H9 (cell line): ENCODE data around the gene MRPL20. TPM values are rescaled to one million over a fixed set of nuclear protein-coding genes. Genes with fewer than 3 reads are reported as not detected.

Experiments used
- DNase-seq: peaks from one replicate; pipeline ENCODE4 v3.0.0-alpha.2; 2017
- H2AFZ ChIP-seq: one replicate; pipeline ENCODE4 v1.6.1; 2013; ENCODE audit warnings: mild to moderate bottlenecking, low read length, control low read depth, moderate library complexity
- H2AK5ac ChIP-seq: 2 replicates; pipeline ENCODE4 v1.6.1; 2013; ENCODE audit warnings: low read length, control low read depth, mixed read lengths; ENCODE audit not compliant: insufficient read length
- H2BK120ac ChIP-seq: one replicate; pipeline ENCODE4 v1.6.1; 2013; ENCODE audit warnings: low read depth, mild to moderate bottlenecking, low read length, control low read depth, inconsistent platforms; ENCODE audit not compliant: poor library complexity, severe bottlenecking
- H2BK12ac ChIP-seq: 2 replicates; pipeline ENCODE4 v1.6.1; 2013; ENCODE audit warnings: low read length, control low read depth, mixed read lengths, low read depth; ENCODE audit not compliant: insufficient read length
- H2BK15ac ChIP-seq: 2 replicates; pipeline ENCODE4 v1.6.1; 2013; ENCODE audit warnings: low read depth, low read length, control low read depth
- H2BK20ac ChIP-seq: one replicate; pipeline ENCODE4 v1.6.1; 2013; ENCODE audit warnings: low read depth, mild to moderate bottlenecking, low read length, control low read depth, inconsistent platforms; ENCODE audit not compliant: poor library complexity, severe bottlenecking
- H2BK5ac ChIP-seq: 2 replicates; pipeline ENCODE4 v1.6.1; 2013; ENCODE audit warnings: low read length, control low read depth, mixed read lengths; ENCODE audit not compliant: insufficient read length
- H3K14ac ChIP-seq: 2 replicates; pipeline ENCODE4 v1.6.1; 2013; ENCODE audit warnings: low read length, control low read depth; ENCODE audit not compliant: insufficient read depth
- H3K18ac ChIP-seq: 2 replicates; pipeline ENCODE4 v1.6.1; 2013; ENCODE audit warnings: low read depth, mild to moderate bottlenecking, mixed read lengths, low read length, control low read depth; ENCODE audit not compliant: insufficient read length
- H3K23ac ChIP-seq: 2 replicates; pipeline ENCODE4 v1.6.1; 2013; ENCODE audit warnings: low read length, control low read depth, mixed read lengths, low read depth; ENCODE audit not compliant: insufficient read length
- H3K23me2 ChIP-seq: 2 replicates; pipeline ENCODE4 v1.6.1; 2013; ENCODE audit warnings: low read depth, mild to moderate bottlenecking, mixed read lengths, low read length, control low read depth; ENCODE audit not compliant: insufficient read length, poor library complexity, severe bottlenecking
- H3K27ac ChIP-seq: 2 replicates; pipeline ENCODE4 v1.5.1; 2013; ENCODE audit warnings: low read length, control low read depth, mixed read lengths, low read depth; ENCODE audit not compliant: insufficient read length
- H3K27me3 ChIP-seq: 2 replicates; pipeline ENCODE4 v1.6.1; 2013; ENCODE audit warnings: low read length, control low read depth, inconsistent platforms; ENCODE audit not compliant: insufficient read depth
- H3K4ac ChIP-seq: 2 replicates; pipeline ENCODE4 v1.6.1; 2013; ENCODE audit warnings: low read depth, mild to moderate bottlenecking, control low read depth, inconsistent platforms, low read length, moderate library complexity
- H3K4me1 ChIP-seq: 2 replicates; pipeline ENCODE4 v1.6.1; 2013; ENCODE audit warnings: low read length, control low read depth, inconsistent platforms; ENCODE audit not compliant: insufficient read depth
- H3K4me2 ChIP-seq: 2 replicates; pipeline ENCODE4 v1.6.1; 2013; ENCODE audit warnings: low read length, control low read depth, mixed read lengths; ENCODE audit not compliant: insufficient read length, insufficient read depth
- H3K56ac ChIP-seq: 2 replicates; pipeline ENCODE4 v1.6.1; 2013; ENCODE audit warnings: low read depth, mild to moderate bottlenecking, mixed read lengths, low read length, control low read depth; ENCODE audit not compliant: insufficient read length
- H3K79me1 ChIP-seq: 2 replicates; pipeline ENCODE4 v1.6.1; 2013; ENCODE audit warnings: low read depth, mild to moderate bottlenecking, moderate library complexity, low read length, control low read depth, inconsistent platforms; ENCODE audit not compliant: insufficient read depth, poor library complexity, severe bottlenecking
- H3K79me2 ChIP-seq: 2 replicates; pipeline ENCODE4 v1.6.1; 2013; ENCODE audit warnings: low read length, control low read depth, inconsistent platforms; ENCODE audit not compliant: insufficient read depth
- H3K9ac ChIP-seq: 2 replicates; pipeline ENCODE4 v1.6.1; 2013; ENCODE audit warnings: low read length, control low read depth, mixed read lengths; ENCODE audit not compliant: insufficient read length; ENCODE audit errors: extremely low read depth
- H3K9me3 ChIP-seq: one replicate; pipeline ENCODE4 v1.6.1; 2013; ENCODE audit warnings: low read depth, low read length, inconsistent platforms; ENCODE audit not compliant: control insufficient read depth
- H3T11ph ChIP-seq: one replicate; pipeline ENCODE4 v1.6.1; 2013; ENCODE audit warnings: mild to moderate bottlenecking, low read length, control low read depth, inconsistent platforms
- H4K20me1 ChIP-seq: one replicate; pipeline ENCODE4 v1.6.1; 2013; ENCODE audit not compliant: control insufficient read depth, insufficient read length, insufficient read depth
- H4K5ac ChIP-seq: 2 replicates; pipeline ENCODE4 v1.6.1; 2013; ENCODE audit warnings: low read depth, mild to moderate bottlenecking, mixed read lengths, low read length, control low read depth; ENCODE audit not compliant: insufficient read length
- H4K8ac ChIP-seq: replicated peaks from 2 replicates; pipeline ENCODE4 v1.6.1; 2013; ENCODE audit warnings: low read length, control low read depth, mixed read lengths, low read depth; ENCODE audit not compliant: insufficient read length
- H4K91ac ChIP-seq: 2 replicates; pipeline ENCODE4 v1.6.1; 2013; ENCODE audit warnings: low read depth, mild to moderate bottlenecking, moderate library complexity, mixed read lengths, low read length, control low read depth; ENCODE audit not compliant: insufficient read length
- H3K27ac Mint-ChIP-seq, 3 experiments: 2 replicates in 2 of 3; 3 replicates in 1 of 3; pipeline ENCODE4 v1.8.0; 2020 to 2021; ENCODE audit warnings: mixed read lengths in 3 of 3, mild to moderate bottlenecking in 1 of 3, moderate library complexity in 1 of 3
- H3K27me3 Mint-ChIP-seq: 2 replicates; pipeline ENCODE4 v1.8.0; 2021; ENCODE audit warnings: low read depth, mild to moderate bottlenecking, moderate library complexity, mixed read lengths
- H3K36me3 Mint-ChIP-seq, 3 experiments: 2 replicates in 2 of 3; 3 replicates in 1 of 3; pipeline ENCODE4 v1.8.0; 2020 to 2021; ENCODE audit warnings: low read depth in 3 of 3, mixed read lengths in 3 of 3; ENCODE audit not compliant: insufficient read depth in 1 of 3
- H3K4me1 Mint-ChIP-seq, 2 experiments: 2 replicates each; pipeline ENCODE4 v1.8.0; 2020; ENCODE audit warnings: mixed read lengths in 2 of 2
- H3K4me3 Mint-ChIP-seq, 2 experiments: 2 replicates in 1 of 2; 3 replicates in 1 of 2; pipeline ENCODE4 v1.8.0; 2020 to 2021; ENCODE audit warnings: mild to moderate bottlenecking in 2 of 2, mixed read lengths in 2 of 2, moderate library complexity in 1 of 2
- H3K9me3 Mint-ChIP-seq, 2 experiments: 2 replicates in 1 of 2; 3 replicates in 1 of 2; pipeline ENCODE4 v1.8.0; 2020; ENCODE audit warnings: mild to moderate bottlenecking in 2 of 2, mixed read lengths in 2 of 2, moderate library complexity in 1 of 2
- CTCF ChIP-seq: fragments of 200-600 bp; sonication (generic); conservative IDR thresholded peaks from 3 replicates; pipeline ENCODE4 v1.8.0; 2021; ENCODE audit warnings: antibody characterized with exemption, mild to moderate bottlenecking
- WGBS: extraction: QIAGEN DNeasy Blood & Tissue Kit; methylation state at CpG from one replicate; pipeline ENCODE4 v1.1.7; 2013; ENCODE audit warnings: missing lambda C conversion rate, low lambda C conversion rate, mixed read lengths; ENCODE audit not compliant: insufficient read length; ENCODE audit errors: extremely low coverage; 5-methylcytosine and 5-hydroxymethylcytosine counted together
- total RNA-seq: library from RNA; stranded (reverse); gene quantifications from 2 replicates; pipeline ENCODE4 v1.2.1, GENCODE V29; 2021

MRPL20 gene
- total RNA-seq, 1 experiment from 2014 or later = 162 TPM

GRCh38 chr1:1420654-1421141, 13.6 kb upstream of the MRPL20 start:
- H4K91ac ChIP-seq = no peak overlapping the region
- H3K27me3 ChIP-seq = no peaks in the 10 kb centered on the region
- Mint-ChIP-seq H3K4me3 (no peak overlapping the region), H3K36me3 (no peaks in the 10 kb centered on the region; a peak in 2 of 7 replicates), H3K9me3 (no peaks in the 10 kb centered on the region), H3K4me1 (peaks cover 36 to 55% of the 10 kb centered on the region in 2 experiments), H3K27ac (no peak overlapping the region), H3K27me3 (no peaks in the 10 kb centered on the region)
- H3K23me2 ChIP-seq = peaks cover under 1% of the 10 kb centered on the region
- no peaks in the 10 kb centered on the region for H4K20me1 ChIP-seq
- H3K4me1 ChIP-seq = peaks cover 5% of the 10 kb centered on the region; the same call in 1 of the 2 replicates
- H3T11ph ChIP-seq = no peak overlapping the region
- no peak overlapping the region for H4K8ac ChIP-seq
- H3K18ac ChIP-seq = no peak overlapping the region
- H3K23ac ChIP-seq = no peak overlapping the region
- H2AFZ ChIP-seq = no peak overlapping the region
- TF ChIP-seq CTCF = no peak
- DNase-seq = peak; percentile 34
- H3K4ac ChIP-seq = no peak overlapping the region
- H3K4me2 ChIP-seq = no peak overlapping the region
- H2BK5ac ChIP-seq = no peak overlapping the region
- no CpG with 5 or more reads among the region's 12 CpGs for WGBS
- H2BK120ac ChIP-seq = no peak overlapping the region
- no peak overlapping the region; the same call in 1 of the 2 replicates for H3K14ac ChIP-seq
- H3K79me2 ChIP-seq = no peaks in the 10 kb centered on the region
- H3K27ac ChIP-seq = no peak overlapping the region
- H2BK12ac ChIP-seq = no peak overlapping the region
- H2BK15ac ChIP-seq = no peak overlapping the region
- no peaks in the 10 kb centered on the region for H3K9me3 ChIP-seq
- no peak overlapping the region for H2AK5ac ChIP-seq
- H2BK20ac ChIP-seq = no peak overlapping the region
- H4K5ac ChIP-seq = no peak overlapping the region
- H3K9ac ChIP-seq = no peak overlapping the region
- no peaks in the 10 kb centered on the region for H3K79me1 ChIP-seq
- H3K56ac ChIP-seq = no peak overlapping the region
